GM19395 (cell line): ENCODE data around the gene MXRA8.
"Not testable (repeated sequence)": the region's sequence is repeated elsewhere in the genome, so short reads cannot be mapped to it uniquely, and the experiment has no call there.

Experiments used
- ATAC-seq: cut with Tn5 transposase; IDR thresholded peaks from one replicate; pipeline ENCODE4 v1.9.1; 2021; ENCODE audit warnings: mild to moderate bottlenecking, moderate library complexity; ENCODE audit not compliant: unreplicated experiment

Gene MXRA8

GRCh38 chr1:1370094-1370493 lies 11.7 kb upstream of the MXRA8 start:
- ATAC-seq, result not testable (repeated sequence)

DNA sequence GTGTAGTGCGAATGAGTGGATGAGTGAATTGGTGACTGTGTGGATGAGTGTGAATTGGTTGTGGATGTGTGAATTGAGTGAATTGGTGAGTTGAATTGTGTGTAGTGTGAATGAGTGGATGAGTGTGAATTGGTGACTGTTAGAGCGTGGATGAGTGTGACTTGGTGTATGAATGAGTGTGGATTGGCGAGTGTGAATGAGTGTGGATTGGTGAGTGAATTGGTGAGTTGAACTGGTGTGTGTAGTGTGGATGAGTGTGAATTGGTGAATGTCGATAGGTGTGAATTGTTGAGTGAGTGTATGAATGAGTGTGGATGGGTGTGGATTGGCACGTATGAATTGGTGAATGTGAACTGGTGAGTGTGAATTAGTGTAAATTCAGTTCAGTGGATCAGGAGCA lies 9.0 kb upstream of the MXRA8 start:
- no peak for ATAC-seq

GRCh38 chr1:1366699-1367066 lies 8.3 kb upstream of the MXRA8 start:
- no peak for ATAC-seq

DNA sequence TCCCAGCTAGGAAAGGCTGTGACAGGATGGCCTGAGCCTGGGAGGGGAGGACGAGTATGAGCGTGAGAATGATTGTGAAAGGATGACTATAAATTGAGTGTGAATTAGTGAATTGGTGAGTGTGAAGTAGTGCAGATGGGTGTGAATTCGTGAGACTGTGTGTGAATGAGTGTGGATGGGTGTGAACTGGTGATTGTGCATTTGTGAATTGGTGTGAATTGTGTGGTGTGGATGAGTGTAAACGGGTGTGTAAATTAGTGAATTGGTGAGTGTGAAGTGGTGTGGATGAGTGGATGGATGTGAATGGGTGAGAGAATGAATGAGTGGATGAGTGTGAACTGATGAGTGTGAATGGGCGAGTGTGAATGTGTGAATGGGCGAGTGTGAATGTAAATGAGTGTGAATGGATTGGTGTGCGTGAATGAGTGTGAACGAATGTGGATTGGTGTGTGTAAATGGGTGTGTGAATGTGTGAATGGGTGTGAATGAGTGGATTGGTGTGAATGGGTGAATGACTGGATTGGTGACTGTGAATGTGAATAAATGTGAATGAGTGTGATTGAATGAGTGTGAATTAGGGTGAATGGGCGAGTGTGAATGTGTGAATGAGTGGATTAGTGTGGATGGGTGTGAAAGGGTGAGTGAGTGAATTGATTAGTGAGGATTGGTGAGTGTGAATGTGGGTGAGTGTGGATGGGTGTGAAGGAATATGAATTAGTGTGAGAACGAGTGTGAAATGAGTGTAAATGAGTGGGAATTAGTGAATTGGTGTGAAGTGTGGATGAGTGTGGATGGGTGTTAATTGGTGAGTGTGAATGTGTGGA lies 7.7 kb upstream of the MXRA8 start:
- no peak for ATAC-seq

- no peak for ATAC-seq
Observed at GRCh38 chr1:1364266-1364665, 5.9 kb upstream of the MXRA8 start.

GRCh38 chr1:1361982-1362423 lies 3.6 kb upstream of the MXRA8 start:
- no peak for ATAC-seq

DNA sequence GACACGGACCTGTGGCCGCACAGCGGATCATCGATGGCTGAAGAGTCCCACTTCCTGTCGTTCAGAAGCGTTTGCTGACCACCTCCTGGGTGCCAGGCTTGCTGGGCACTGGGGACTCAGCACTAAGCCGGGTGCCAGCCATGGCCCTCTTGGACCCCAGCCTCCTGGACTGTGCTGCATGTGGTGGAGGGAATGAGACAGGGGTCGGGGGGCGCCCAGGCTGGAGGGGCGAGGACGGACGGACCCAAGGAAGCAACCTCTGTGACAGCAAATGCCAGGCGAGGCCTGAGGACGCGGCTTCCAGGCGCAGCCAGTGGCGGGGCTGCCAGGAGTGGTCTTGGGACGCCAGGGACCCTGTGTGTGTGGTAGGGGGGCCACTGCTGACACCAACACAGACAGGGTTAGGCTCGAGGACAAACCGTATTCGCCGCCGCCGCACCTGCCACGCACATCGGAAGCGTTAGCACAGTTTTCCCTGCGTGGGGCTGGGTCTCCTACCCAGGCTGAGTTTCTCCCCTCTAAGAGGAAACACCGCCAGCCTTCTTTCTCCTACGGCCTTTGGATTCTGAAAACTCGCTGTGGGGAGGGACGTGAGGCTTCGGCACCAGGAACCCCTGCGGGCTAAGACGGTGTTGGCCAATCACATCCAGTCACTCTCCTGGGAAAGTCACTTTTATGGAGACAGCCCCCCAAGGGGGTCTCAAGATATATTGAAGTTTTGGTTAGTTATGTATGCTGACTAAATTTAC lies 3.1 kb upstream of the MXRA8 start:
- ATAC-seq, result no peak

DNA sequence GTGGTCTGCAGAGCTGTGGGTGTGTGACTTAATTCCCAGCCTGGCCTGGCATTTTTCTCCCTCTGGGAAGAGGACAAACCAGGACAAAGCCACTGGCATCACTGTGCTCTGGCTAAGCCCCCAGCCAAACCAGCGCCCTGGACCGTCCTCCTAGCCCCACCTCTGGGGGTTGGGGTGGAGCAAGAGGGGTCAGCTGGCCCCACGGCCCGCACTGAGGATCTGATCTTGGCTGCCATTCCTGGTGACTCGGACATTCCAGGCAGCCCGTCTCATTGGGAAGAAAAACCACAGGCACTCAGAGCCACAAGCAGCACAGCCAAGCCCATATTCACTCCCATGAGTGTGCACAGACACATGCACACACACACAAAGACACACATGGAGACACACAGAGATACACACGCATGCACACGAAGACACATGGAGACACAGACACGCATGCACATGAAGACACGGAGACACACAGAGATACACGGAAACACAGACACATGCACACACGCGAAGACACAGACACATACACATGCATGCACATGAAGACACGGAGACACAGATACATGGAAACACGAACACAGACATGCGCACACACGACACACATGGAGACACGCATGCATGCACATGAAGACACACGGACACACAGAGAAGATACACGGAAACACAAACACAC lies 2.3 kb upstream of the MXRA8 start:
- no peak for ATAC-seq

DNA sequence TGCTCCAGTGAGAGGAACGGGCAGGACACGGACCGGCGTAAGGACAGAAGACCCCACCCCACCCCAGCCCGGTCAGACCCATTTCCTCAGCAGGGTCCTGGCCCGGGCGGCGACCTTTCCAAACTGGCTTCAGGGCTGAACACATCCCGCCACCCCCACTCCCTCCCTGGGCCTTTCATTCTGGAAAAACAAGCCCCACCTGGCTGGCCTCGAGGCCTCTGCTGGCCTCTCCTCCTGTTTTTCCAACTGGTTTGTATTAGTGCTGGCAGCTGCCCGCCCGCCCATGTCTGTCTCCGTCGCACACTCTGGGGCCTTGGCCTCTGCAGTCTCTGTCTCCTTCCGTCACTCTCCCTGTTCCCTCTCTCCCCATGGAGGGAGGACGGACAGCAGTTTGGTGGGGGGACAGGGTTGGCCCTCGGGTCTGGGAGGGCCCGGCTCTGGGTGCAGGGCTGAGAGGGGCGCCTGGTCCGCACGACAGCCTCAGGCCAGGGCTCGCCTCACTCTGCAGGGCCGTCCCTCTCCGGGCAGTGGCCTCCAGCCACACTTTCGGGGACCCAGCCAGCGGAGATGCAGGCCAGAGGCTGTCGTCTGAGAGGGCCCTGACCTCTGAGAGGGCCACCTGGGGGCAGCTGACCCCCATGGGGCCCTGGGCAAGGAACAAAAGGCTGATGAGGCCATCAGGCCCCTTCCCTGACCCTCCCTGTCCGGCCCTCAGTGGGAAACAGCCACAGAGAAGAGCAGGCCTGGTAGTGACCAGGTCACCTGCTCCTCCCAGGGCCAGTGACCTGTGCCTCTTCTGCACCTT lies 1.5 kb upstream of the MXRA8 start:
- ATAC-seq, result no peak

GRCh38 chr1:1359308-1359663 lies 931 bp upstream of the MXRA8 start:
- ATAC-seq, result no peak

- no peak for ATAC-seq
Observed at GRCh38 chr1:1357871-1358432, 403 bp downstream of the MXRA8 start.

DNA sequence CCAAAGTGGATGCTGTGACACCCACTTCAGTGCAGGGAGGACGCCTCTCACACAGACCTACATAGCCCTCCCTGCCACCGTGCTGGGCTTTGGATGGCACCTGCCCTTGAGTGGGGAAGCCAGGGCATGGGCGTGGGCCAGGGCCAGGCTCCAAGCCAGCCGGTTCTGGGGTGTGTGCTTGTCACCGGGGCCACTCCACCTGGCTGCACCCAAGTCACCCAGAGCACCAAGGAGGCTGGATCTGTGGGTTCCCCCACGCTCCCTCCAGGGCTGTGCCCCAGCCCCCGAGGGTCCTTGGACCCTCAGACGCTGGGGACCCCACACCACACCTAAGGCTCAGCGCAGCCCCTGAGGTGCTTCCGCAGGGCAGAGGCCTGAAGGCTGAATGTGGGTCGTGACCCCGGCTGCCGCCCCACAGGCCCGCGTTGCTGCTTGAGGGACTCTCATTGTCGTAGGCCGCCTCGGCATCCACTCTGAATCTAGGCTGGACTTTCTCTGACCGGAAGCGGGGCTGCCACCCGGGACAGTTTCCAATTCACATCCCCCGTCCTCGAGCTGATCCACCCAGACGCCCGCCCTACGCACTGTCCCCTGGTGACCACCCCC lies 1.5 kb downstream of the MXRA8 start:
- ATAC-seq, result no peak

GRCh38 chr1:1356166-1356795 lies 2.1 kb downstream of the MXRA8 start:
- ATAC-seq, result no peak

- ATAC-seq, result no peak
Observed at GRCh38 chr1:1355416-1355815, 2.9 kb downstream of the MXRA8 start.

DNA sequence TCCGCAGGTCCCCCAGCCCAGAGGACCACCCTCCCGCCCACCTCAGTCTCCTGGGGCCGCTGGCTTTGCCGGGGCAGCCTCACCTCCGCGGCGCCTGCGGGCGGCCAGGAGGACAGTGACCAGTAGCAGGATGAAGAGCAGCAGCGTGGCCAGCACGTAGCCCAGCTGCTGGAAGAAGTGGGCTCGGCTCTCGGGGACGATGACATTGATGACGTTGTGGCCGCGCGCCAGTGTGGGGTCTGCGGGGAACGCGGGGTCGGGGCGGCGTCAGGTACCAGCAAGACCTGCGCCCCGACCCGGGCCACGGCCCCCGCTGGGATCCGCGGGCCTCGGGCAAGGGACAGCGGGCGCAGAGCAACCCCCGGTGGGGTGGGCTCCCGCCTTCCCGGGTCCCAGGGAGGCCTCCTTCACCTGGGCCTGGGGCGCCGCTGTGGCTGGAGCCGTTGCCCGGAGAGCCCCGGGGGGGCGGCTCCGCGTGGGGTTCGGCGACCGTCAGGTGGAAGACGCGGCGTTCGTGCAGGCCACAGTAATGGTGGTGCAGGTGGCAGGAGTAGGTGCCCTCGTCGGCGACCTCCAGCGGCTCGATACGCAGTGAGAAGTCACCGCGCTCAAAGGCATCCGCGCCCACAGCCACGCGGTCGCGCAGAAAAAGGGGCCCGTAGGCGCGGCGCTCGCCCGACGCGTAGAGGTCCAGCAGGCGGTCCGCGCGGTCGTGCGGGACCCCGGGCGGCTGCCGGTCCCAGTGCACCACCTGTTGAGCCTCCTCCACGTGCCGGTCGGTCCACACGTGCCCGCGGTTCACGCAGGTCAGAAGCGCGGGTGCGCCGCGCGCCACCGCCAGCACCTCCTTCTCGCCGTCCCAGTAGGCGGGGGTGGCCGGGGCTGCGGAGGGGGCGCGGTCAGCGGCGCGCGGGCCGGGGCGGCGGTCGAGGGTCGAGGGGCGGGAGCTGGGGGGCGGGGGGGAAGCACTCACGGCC lies 3.8 kb downstream of the MXRA8 start:
- ATAC-seq, result no peak

GRCh38 chr1:1353389-1354151 lies 4.8 kb downstream of the MXRA8 start:
- no peak for ATAC-seq

DNA sequence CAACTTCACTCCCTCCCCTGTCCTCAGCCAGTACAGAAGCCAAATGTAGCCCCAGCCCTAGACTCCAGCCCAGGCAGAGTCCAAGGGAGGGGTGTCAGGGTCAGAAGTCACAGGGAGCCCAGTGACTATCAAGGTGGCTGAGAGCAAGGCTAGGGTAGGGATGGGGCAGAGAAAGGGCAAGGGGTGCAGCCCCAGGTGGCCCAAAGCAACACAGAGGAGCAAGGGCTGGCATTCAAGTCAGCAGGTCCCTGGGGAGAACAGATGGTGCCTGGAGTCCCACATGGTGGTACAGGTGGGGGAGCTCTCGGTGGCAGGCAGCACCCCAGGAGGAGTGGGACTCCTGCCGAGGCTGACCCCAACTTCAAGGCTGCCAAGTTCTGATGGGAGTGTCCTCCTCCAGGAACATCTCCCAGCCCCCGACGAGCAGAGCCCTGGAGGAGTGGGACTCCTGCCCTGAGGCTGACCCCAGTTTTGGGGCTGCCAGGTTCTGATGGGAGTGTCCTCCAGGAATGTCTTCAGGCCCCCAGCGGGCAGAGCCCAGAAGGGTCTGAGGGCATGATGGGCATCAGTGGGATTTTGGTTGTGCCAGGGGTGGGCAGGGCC lies 5.5 kb downstream of the MXRA8 start:
- ATAC-seq, result no peak
